Tibial nerve (tissue), 4 donors: Measurements from ENCODE around the gene IGF2R. TPM values are rescaled to one million over a fixed set of nuclear protein-coding genes. Genes with fewer than 3 reads are reported as not detected.
"Not testable (repeated sequence)": the region's sequence is repeated elsewhere in the genome, so short reads cannot be mapped to it uniquely, and the experiment has no call there.

Source experiments
- DNase-seq, 2 donors: peaks; one replicate each; pipeline ENCODE4 v3.0.0-alpha.2; 2019; ENCODE audit warnings: low spot score in 2 of 2
- H3K27ac ChIP-seq, 4 donors: fragments of 200-600 bp; sonication (generic) in 3 of 4; one replicate each; pipeline ENCODE4 v1.5.1; 2017 to 2019; ENCODE audit warnings: mild to moderate bottlenecking in 1 of 4
- H3K27me3 ChIP-seq, 2 donors: fragments of 200-600 bp; sonication (generic) in 1 of 2; one replicate each; pipeline versions ENCODE4 v1.5.1 to v1.6.0; 2017 to 2019
- H3K36me3 ChIP-seq, 3 donors: fragments of 200-600 bp; sonication (generic); one replicate each; pipeline ENCODE4 v1.5.1; 2018 to 2019
- H3K4me1 ChIP-seq, 4 donors: fragments of 200-600 bp; sonication (generic) in 3 of 4; one replicate each; pipeline ENCODE4 v1.5.1; 2017 to 2019
- H3K4me3 ChIP-seq, 4 donors: fragments of 200-600 bp; sonication (generic) in 3 of 4; one replicate each; pipeline ENCODE4 v1.5.1; 2017 to 2019; ENCODE audit warnings: mild to moderate bottlenecking in 1 of 4, moderate library complexity in 1 of 4
- H3K9me3 ChIP-seq, 4 donors: fragments of 200-600 bp; sonication (generic) in 3 of 4; one replicate each; pipeline ENCODE4 v1.5.1; 2017 to 2019
- EP300 ChIP-seq, 2 donors: sonication (generic); formaldehyde crosslinking; IDR thresholded peaks; one replicate each; pipeline ENCODE4 v1.6.1; 2017; ENCODE audit warnings: antibody characterized with exemption in 2 of 2, mild to moderate bottlenecking in 1 of 2
- POLR2A ChIP-seq, 2 donors: fragments of 450-650 bp; IDR thresholded peaks; one replicate each; pipeline ENCODE4 v1.6.1; 2017; ENCODE audit warnings: antibody characterized with exemption in 2 of 2, mild to moderate bottlenecking in 2 of 2, moderate library complexity in 2 of 2
- WGBS, 2 donors: methylation state at CpG; one replicate each; pipeline ENCODE4 v1.1.5; 2018; 5-methylcytosine and 5-hydroxymethylcytosine counted together
- total RNA-seq, 4 donors: library from RNA; depleted of rRNA; stranded (reverse); fragments of >200 nt; gene quantifications; one replicate each; pipeline ENCODE4 v1.1.0, GENCODE V29; 2016
- TF ChIP-seq, protein P1 (sequence below), 5 experiments: fragments of 200-600 bp in 3 of 5; fragments of 450-650 bp in 2 of 5; sonication (generic) in 3 of 5; IDR thresholded peaks; one replicate each; pipeline ENCODE4 v1.5.1; 2016 to 2019; ENCODE audit warnings: antibody characterized with exemption in 5 of 5, mild to moderate bottlenecking in 3 of 5, moderate library complexity in 2 of 5

IGF2R gene
- total RNA-seq, 4 donors from 2014 or later: 60.1 to 81.3 (median 68.5) TPM

GRCh38 chr6:159966981-159967380 lies 1.9 kb upstream of the IGF2R start:
- H3K4me1 ChIP-seq: peaks cover 0 to 26% (median 13%) of the 10 kb centered on the region in 4 donors
- DNase-seq: no peak
- H3K9me3 ChIP-seq: no peaks in the 10 kb centered on the region
- TF ChIP-seq EP300 (IDR thresholded peaks at IDR 0.05) (no peak), POLR2A (IDR thresholded peaks at IDR 0.05) (no peak)
- TF ChIP-seq, protein P1, sequence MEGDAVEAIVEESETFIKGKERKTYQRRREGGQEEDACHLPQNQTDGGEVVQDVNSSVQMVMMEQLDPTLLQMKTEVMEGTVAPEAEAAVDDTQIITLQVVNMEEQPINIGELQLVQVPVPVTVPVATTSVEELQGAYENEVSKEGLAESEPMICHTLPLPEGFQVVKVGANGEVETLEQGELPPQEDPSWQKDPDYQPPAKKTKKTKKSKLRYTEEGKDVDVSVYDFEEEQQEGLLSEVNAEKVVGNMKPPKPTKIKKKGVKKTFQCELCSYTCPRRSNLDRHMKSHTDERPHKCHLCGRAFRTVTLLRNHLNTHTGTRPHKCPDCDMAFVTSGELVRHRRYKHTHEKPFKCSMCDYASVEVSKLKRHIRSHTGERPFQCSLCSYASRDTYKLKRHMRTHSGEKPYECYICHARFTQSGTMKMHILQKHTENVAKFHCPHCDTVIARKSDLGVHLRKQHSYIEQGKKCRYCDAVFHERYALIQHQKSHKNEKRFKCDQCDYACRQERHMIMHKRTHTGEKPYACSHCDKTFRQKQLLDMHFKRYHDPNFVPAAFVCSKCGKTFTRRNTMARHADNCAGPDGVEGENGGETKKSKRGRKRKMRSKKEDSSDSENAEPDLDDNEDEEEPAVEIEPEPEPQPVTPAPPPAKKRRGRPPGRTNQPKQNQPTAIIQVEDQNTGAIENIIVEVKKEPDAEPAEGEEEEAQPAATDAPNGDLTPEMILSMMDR (IDR thresholded peaks at IDR 0.05): no peak
- H3K36me3 ChIP-seq: no peaks in the 10 kb centered on the region
- 74 to 82% methylated on average over 3 of the region's 3 CpGs for WGBS, 2 donors
- H3K27me3 ChIP-seq: no peaks in the 10 kb centered on the region
- H3K27ac ChIP-seq: no peak overlapping the region
- no peak overlapping the region for H3K4me3 ChIP-seq

DNA sequence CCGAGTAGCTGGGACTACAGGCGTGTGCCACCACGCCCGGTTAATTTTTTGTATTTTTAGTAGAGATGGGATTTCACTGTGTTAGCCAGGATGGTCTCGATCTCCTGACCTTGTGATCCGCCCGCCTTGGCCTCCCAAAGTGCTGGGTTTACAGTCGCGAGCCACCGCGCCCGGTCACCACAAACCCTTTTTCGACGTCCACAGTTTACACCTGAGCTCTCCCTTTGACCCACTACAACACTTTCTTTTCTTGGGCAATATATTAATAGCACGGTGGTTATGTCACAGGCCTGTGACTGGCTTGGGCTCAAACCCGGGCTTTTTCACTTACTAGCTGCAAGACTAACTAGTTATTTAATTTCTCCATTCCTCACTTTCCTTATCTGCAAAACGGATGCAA lies 1.3 kb upstream of the IGF2R start:
- 89 to 94% methylated on average over 17 of the region's 17 CpGs for WGBS, 2 donors
- peaks cover 0 to 32% (median 16%) of the 10 kb centered on the region in 4 donors for H3K4me1 ChIP-seq
- not testable (repeated sequence) for H3K4me3 ChIP-seq, H3K27ac ChIP-seq, H3K27me3 ChIP-seq, H3K36me3 ChIP-seq, DNase-seq, H3K9me3 ChIP-seq

DNA sequence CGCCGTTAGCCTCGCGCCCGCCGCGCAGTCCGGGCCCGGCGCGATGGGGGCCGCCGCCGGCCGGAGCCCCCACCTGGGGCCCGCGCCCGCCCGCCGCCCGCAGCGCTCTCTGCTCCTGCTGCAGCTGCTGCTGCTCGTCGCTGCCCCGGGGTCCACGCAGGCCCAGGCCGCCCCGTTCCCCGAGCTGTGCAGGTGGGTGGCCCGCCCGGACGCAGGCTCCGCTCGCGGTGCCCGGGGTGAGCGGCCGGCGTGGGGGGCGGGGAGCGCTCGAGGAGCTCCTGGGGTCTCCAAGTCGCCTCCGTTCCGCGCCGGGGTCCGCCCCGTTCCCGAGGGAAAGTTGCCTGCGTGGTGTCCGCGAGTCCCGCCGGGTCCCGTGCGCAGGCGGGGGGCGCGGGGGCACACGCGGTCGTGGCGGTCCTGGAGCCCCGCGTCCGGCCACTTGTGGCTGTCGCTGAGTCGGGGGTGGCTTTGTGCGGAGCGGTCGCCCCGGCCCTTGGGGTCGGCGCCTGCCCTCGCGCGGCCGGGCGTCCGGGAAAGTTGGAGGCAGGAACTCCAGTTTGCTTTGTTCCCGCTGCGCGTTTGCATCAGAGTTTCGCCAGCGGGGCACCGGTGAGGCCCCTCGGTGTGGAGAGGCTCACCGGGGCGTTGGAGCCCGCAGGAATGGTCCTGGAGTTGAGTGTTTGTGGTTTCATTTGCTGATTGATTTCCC lies 476 bp downstream of the IGF2R start:
- no peaks in the 10 kb centered on the region for H3K36me3 ChIP-seq
- DNase-seq: no peak
- no peaks in the 10 kb centered on the region for H3K27me3 ChIP-seq
- peak in 1 of 2 donors; percentile 39 for TF ChIP-seq EP300 (IDR thresholded peaks at IDR 0.05)
- TF ChIP-seq POLR2A (IDR thresholded peaks at IDR 0.05): no peak
- TF ChIP-seq, protein P1 (IDR thresholded peaks at IDR 0.05): peak in 1 of 5 experiments; percentile 9
- H3K4me3 ChIP-seq: peak overlapping the region; percentile 76 to 97 (median 84)
- H3K9me3 ChIP-seq: no peaks in the 10 kb centered on the region
- 0 to 3% methylated on average over 10 to 27 of the region's 91 CpGs for WGBS, 2 donors
- H3K4me1 ChIP-seq: peaks cover 0 to 50% (median 18%) of the 10 kb centered on the region in 4 donors
- peak overlapping the region; percentile 76 to 95 (median 90) for H3K27ac ChIP-seq

DNA sequence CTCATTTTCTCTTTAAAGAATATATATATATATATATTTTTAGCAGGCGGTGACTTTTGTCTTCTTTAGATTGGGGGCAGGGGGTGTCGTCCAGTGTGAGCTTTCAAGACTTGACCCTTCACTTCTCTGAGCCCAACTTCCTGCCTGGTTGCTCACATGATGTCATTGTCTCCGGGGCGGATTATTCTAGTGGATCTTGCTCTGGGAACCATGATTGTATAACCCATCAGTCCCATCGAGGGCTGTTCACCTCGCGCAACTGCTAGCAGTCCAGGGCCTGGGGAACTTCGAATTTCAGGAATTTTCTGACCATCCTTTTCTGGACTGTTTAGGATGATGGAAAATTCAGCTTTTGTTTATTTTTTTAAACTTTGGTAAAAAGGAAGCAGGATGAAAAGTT lies 1.0 kb downstream of the IGF2R start:
- Histone ChIP-seq H3K9me3 (no peaks in the 10 kb centered on the region), H3K4me3 (peak overlapping the region; percentile 76 to 97 (median 84)), H3K4me1 (peaks cover 0 to 52% (median 19%) of the 10 kb centered on the region in 4 donors), H3K27ac (peak overlapping the region; percentile 76 to 95 (median 90)), H3K27me3 (no peaks in the 10 kb centered on the region), H3K36me3 (no peaks in the 10 kb centered on the region)
- peak; percentile 34 to 76 for DNase-seq
- TF ChIP-seq, protein P1 (IDR thresholded peaks at IDR 0.05): no peak
- TF ChIP-seq EP300 (IDR thresholded peaks at IDR 0.05): peak in 1 of 2 donors; percentile 47
- peak in 1 of 2 donors; percentile 10 for TF ChIP-seq POLR2A (IDR thresholded peaks at IDR 0.05)
- 6 to 11% methylated on average over 8 of the region's 8 CpGs for WGBS, 2 donors

- peak overlapping the region in 2 of 4 donors; percentile 93 to 95 for H3K27ac ChIP-seq
- WGBS, 2 donors: 89 to 90% methylated on average over 18 of the region's 18 CpGs
- H3K27me3 ChIP-seq: no peaks in the 10 kb centered on the region
- H3K4me3 ChIP-seq: no peak overlapping the region
- DNase-seq: no peak
- H3K36me3 ChIP-seq: no peaks in the 10 kb centered on the region
- H3K4me1 ChIP-seq: peaks cover 0 to 52% (median 19%) of the 10 kb centered on the region in 4 donors
- no peak for TF ChIP-seq POLR2A (IDR thresholded peaks at IDR 0.05)
- TF ChIP-seq, protein P1 (IDR thresholded peaks at IDR 0.05): no peak
- TF ChIP-seq EP300 (IDR thresholded peaks at IDR 0.05): no peak
- H3K9me3 ChIP-seq: no peaks in the 10 kb centered on the region
Observed at GRCh38 chr6:159970659-159971063, 1.8 kb downstream of the IGF2R start.
